T-helper 2 cell treated with Interferon-gamma antibody and Interleukin-4, amounts not matched to agents 5 μg/mL and 100 μg/mL, for 36 hours (primary cell): Measurements from ENCODE around the gene ZNF496.

Source experiments
- DNase-seq: peaks from one replicate; pipeline ENCODE4 v3.0.0; 2021; ENCODE audit warnings: low spot score
- H3K27ac Mint-ChIP-seq: one replicate; pipeline ENCODE4 v1.8.0; 2021; ENCODE audit warnings: mild to moderate bottlenecking, mixed read lengths
- H3K27me3 Mint-ChIP-seq: one replicate; pipeline ENCODE4 v1.8.0; 2021; ENCODE audit warnings: low read depth, mixed read lengths
- H3K36me3 Mint-ChIP-seq: one replicate; pipeline ENCODE4 v1.8.0; 2021; ENCODE audit warnings: low read depth, mixed read lengths
- H3K4me1 Mint-ChIP-seq: one replicate; pipeline ENCODE4 v1.8.0; 2021; ENCODE audit warnings: low read depth, mixed read lengths
- H3K4me3 Mint-ChIP-seq: one replicate; pipeline ENCODE4 v1.8.0; 2022; ENCODE audit warnings: mild to moderate bottlenecking, moderate library complexity, mixed read lengths
- H3K9me3 Mint-ChIP-seq: one replicate; pipeline ENCODE4 v1.8.0; 2021; ENCODE audit warnings: mixed read lengths

ZNF496 gene

GRCh38 chr1:247329097-247329617 lies 2.5 kb downstream of the ZNF496 start:
- Mint-ChIP-seq H3K27ac (no peak overlapping the region), H3K4me3 (no peak overlapping the region), H3K36me3 (peaks cover 15% of the 10 kb centered on the region), H3K9me3 (no peaks in the 10 kb centered on the region), H3K4me1 (peaks cover 17% of the 10 kb centered on the region), H3K27me3 (no peaks in the 10 kb centered on the region)
- no peak for DNase-seq

- Mint-ChIP-seq H3K36me3 (peaks cover 15% of the 10 kb centered on the region), H3K4me1 (peaks cover 14% of the 10 kb centered on the region), H3K4me3 (no peak overlapping the region), H3K27ac (no peak overlapping the region), H3K27me3 (no peaks in the 10 kb centered on the region), H3K9me3 (no peaks in the 10 kb centered on the region)
- no peak for DNase-seq
Observed at GRCh38 chr1:247328311-247328710, 3.4 kb downstream of the ZNF496 start.

DNA sequence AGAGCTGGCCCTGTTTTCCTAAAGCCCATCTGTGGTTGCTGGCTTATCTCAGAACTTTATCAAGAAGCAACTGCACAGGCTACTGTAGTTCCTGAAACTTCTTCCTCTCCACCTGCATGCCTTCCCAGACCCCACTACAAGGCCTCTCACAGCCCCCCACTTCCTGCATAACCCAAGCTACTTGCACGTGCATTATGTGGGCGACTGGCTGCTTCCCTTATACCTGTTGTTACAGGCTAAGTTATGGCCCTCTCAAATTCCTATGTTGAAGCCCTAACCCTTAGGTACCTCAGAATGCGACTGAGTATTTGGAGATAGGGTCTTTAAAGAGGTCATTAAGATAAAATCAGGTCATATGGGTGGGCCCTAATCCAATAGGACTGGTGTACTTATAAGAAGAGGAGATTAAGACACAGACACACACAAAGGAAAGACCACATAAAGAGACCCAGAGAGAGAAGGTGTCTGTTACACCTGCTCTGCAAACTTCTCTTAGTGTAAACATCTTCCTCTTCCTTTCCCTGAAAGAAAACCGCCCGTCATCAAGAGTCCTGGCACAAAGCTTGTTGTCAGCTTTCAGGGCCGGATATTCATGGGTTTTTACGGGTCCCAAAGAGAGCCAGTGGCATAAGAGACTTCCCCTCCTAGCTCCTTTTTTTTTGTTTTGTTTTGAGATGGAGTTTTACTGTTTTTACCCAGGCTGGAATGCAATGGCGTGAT lies 5.1 kb downstream of the ZNF496 start:
- no peak for DNase-seq
- H3K4me1 Mint-ChIP-seq, result peaks cover 22% of the 10 kb centered on the region

DNA sequence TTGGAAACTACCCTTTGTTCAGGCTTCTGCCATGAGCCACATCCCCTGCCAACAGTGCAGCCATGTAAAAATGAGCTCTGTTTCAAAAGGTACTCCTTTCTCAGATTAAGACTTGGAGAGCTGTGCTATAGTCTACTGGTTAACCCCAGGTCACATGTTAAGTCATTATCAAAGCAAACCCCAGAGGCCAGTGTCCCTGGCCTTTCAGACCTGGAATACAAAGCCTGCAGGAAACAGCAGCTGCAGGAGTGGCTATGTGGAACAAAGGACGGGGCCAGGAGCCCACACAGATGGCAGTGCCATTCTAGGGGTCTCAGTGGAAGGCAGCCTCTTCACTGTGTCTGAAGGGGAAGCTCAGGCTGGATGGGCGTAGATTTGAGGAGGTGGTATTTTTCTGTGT lies 6.7 kb downstream of the ZNF496 start:
- Mint-ChIP-seq H3K27me3 (no peaks in the 10 kb centered on the region), H3K4me3 (no peak overlapping the region), H3K4me1 (peaks cover 16% of the 10 kb centered on the region), H3K36me3 (peaks cover 24% of the 10 kb centered on the region), H3K9me3 (no peaks in the 10 kb centered on the region), H3K27ac (no peak overlapping the region)
- no peak for DNase-seq

More for the DNA sequence above, 5.1 kb downstream of the ZNF496 start:
- Mint-ChIP-seq H3K9me3 (no peaks in the 10 kb centered on the region), H3K27me3 (no peaks in the 10 kb centered on the region), H3K36me3 (peaks cover 26% of the 10 kb centered on the region), H3K4me3 (no peak overlapping the region), H3K27ac (no peak overlapping the region)

DNA sequence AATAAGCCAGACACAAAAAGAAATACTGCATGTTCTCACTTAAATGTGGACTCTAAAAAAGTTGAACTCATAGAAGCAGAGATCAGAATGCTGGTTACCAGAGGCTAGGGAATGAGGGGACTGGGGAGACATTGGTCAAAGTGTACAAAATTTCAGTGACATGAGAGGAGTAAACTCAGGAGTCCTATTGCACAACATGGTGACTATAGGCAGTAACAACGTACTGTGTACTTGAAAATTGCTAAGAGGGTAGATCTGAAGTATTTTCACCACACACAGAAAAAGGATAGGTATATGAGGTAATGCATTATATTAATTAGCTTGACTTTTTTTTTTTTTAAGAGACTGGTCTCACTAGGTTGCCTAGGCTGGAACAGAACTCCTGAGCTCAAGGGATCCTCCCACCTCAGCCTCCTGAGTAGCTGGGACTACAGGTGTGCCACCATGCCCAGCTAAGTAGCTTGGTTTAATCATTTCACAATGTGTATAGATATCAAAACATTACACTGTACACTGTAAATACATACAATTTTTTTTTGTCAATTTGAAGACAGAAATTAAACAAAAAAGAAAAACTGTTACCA lies 7.4 kb downstream of the ZNF496 start:
- no peak for DNase-seq
- Mint-ChIP-seq H3K27ac (no peak overlapping the region), H3K4me1 (peaks cover 16% of the 10 kb centered on the region), H3K27me3 (no peaks in the 10 kb centered on the region), H3K4me3 (no peak overlapping the region), H3K9me3 (no peaks in the 10 kb centered on the region), H3K36me3 (peaks cover 25% of the 10 kb centered on the region)

DNA sequence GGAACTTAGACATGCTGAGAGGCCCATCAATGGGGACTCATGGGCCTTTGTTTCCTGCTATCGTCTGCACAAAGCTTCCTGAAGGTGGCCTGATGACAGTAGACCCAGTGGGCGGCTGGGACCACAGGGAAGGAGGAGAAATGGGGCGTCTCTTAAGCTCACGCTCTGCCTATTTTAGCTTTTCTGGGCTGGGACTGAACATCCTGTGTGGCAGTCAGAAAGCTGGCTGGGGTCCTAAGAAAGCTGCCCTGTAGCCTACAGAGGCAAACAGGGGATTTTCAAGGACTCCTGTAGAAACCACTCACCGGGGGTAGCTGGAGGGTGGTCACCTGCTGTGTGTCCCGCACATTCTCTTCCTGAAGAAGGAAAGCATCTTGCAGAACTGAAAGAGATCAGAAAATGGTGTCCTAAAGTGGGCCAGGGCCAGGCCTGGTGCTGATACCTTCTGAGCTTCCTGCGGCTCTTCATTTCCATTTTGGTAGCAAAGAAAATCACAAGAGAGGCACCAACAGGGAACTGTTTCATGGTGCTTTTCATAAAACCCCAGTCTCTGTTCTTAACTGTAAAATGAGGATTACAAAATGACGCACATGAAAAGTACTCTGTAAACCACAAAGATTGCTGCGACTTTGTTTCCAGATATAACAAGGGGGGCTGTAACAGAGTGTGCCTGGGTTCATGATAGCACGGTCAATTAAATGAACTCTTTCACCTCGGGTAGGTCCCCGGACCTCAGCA lies 8.6 kb downstream of the ZNF496 start:
- H3K27ac Mint-ChIP-seq, result peak overlapping the region; percentile 61
- H3K27me3 Mint-ChIP-seq, result no peaks in the 10 kb centered on the region
- no peaks in the 10 kb centered on the region for H3K9me3 Mint-ChIP-seq
- peak overlapping the region; percentile 43 for H3K4me3 Mint-ChIP-seq
- DNase-seq, result peak; percentile 46
- peaks cover 28% of the 10 kb centered on the region for H3K36me3 Mint-ChIP-seq
- H3K4me1 Mint-ChIP-seq, result peaks cover 15% of the 10 kb centered on the region

GRCh38 chr1:247322442-247322841 lies 9.2 kb downstream of the ZNF496 start:
- H3K9me3 Mint-ChIP-seq, result no peaks in the 10 kb centered on the region
- H3K4me3 Mint-ChIP-seq, result peak overlapping the region; percentile 43
- no peaks in the 10 kb centered on the region for H3K27me3 Mint-ChIP-seq
- H3K36me3 Mint-ChIP-seq, result peaks cover 23% of the 10 kb centered on the region
- peak overlapping the region; percentile 61 for H3K27ac Mint-ChIP-seq
- peak; percentile 18 for DNase-seq
- H3K4me1 Mint-ChIP-seq, result peaks cover 12% of the 10 kb centered on the region

- H3K27me3 Mint-ChIP-seq, result no peaks in the 10 kb centered on the region
- H3K27ac Mint-ChIP-seq, result no peak overlapping the region
- H3K9me3 Mint-ChIP-seq, result no peaks in the 10 kb centered on the region
- H3K36me3 Mint-ChIP-seq, result peaks cover 18% of the 10 kb centered on the region
- no peak overlapping the region for H3K4me3 Mint-ChIP-seq
- peaks cover 6% of the 10 kb centered on the region for H3K4me1 Mint-ChIP-seq
- DNase-seq, result no peak
Observed at GRCh38 chr1:247317702-247318101, 14.0 kb downstream of the ZNF496 start.

DNA sequence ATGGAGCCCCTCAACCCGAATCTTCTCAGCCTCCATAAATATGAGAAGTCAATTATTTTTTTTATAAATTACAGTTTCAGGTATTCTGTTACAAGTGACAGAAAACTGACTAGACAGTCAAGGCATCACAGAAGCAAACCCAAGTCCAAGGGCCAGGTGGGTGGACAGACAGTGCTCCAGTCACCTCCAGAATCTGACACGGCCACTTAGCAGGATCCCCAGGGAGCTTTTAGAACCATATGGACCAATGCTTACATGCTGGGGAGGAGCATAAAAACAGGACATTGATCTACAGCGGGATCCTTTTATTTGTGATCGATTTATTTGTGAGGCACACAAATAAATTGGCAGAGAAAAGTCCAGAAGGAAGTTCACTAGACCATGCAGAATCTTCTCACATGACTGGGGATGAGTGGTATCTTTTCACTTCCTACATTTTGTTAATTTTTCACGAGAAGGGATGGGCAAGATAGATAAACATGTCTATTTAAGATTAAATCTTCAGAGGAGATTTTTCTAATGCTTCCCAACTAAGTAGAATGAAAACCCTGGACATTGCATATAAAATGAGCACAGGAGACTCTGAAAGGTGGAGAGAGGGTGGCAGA lies 15.0 kb downstream of the ZNF496 start:
- Mint-ChIP-seq H3K36me3 (peaks cover 10% of the 10 kb centered on the region), H3K4me1 (peaks cover 1% of the 10 kb centered on the region), H3K9me3 (no peaks in the 10 kb centered on the region), H3K4me3 (no peak overlapping the region), H3K27me3 (no peaks in the 10 kb centered on the region), H3K27ac (no peak overlapping the region)
- DNase-seq, result no peak

DNA sequence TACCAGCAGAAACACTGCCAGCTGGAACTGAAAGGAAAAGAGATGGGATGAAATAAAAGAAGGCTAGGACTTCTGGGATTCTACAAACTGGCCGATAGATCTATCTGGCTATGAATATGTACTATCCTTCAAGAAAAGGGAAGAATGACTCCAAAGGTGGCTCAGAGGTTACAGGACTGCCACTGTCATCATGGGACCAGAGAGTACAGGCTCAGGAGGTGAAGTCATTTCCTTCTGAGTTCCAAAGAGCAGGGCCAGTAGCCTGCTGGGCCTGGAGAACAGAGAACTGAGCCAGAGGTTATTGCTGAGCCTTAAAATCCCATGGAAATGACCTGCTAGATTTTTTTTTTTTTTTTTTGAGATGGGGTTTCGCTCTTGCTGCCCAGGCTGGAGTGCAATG lies 27.6 kb downstream of the ZNF496 start:
- H3K4me3 Mint-ChIP-seq, result no peak overlapping the region
- no peak overlapping the region for H3K27ac Mint-ChIP-seq
- H3K4me1 Mint-ChIP-seq, result no peaks in the 10 kb centered on the region
- H3K27me3 Mint-ChIP-seq, result no peaks in the 10 kb centered on the region
- H3K9me3 Mint-ChIP-seq, result no peaks in the 10 kb centered on the region
- peaks cover 18% of the 10 kb centered on the region for H3K36me3 Mint-ChIP-seq
- DNase-seq, result no peak

- Mint-ChIP-seq H3K27me3 (no peaks in the 10 kb centered on the region), H3K27ac (no peak overlapping the region), H3K4me3 (no peak overlapping the region), H3K36me3 (peaks cover 17% of the 10 kb centered on the region), H3K4me1 (no peaks in the 10 kb centered on the region), H3K9me3 (no peaks in the 10 kb centered on the region)
- DNase-seq, result no peak
Observed at GRCh38 chr1:247303216-247303615, 28.5 kb downstream of the ZNF496 start.

GRCh38 chr1:247301176-247301540 lies 30.5 kb downstream of the ZNF496 start:
- no peak for DNase-seq
- Mint-ChIP-seq H3K36me3 (peaks cover 14% of the 10 kb centered on the region), H3K4me1 (peaks cover 4% of the 10 kb centered on the region), H3K4me3 (no peak overlapping the region), H3K27ac (no peak overlapping the region), H3K9me3 (no peaks in the 10 kb centered on the region), H3K27me3 (no peaks in the 10 kb centered on the region)

DNA sequence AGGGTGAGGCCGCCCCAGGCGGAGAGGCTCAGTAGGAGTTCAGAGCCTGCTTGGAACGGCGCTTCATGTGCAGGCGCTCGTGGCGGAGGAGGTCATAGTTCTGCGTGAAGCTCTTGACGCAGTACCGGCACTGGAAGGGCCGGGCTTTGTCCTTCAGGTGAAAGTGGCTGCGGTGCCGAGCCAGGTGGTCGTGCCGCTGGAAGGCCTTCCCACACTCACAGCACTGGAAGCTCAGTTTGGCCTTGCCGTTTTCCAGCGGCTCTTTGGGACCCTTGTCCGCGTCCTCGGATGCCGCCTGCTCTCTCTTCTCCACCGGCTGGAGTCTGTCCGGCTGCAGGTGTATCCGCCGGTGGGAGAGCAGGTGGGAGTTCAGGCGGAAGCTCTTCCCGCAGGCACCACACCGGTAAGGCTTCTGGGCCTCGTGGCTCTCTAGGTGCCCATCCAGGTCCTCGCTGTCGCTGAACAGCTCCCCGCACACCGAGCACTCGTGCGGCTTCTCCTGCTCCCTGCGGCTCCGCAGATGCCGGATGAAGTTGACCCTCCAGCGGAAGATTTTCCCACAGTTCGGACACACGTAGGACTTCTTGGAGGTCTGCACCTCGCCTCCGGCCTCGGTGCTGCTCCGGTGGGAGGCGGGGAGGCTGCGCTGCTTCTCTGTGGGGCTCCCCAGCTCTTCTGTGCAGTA lies 31.0 kb downstream of the ZNF496 start:
- Mint-ChIP-seq H3K4me3 (no peak overlapping the region), H3K27me3 (no peaks in the 10 kb centered on the region), H3K36me3 (peaks cover 14% of the 10 kb centered on the region), H3K27ac (no peak overlapping the region), H3K4me1 (peaks cover 4% of the 10 kb centered on the region), H3K9me3 (no peaks in the 10 kb centered on the region)
- DNase-seq, result no peak
